Upper lobe of left lung (tissue), 6 donors: ENCODE measurements around the gene CCR5. TPM values are rescaled to one million over a fixed set of nuclear protein-coding genes. Genes with fewer than 3 reads are reported as not detected.
A peak's percentile ranks its signal among the peaks of the same experiment; 100 is the strongest.
"Not testable (repeated sequence)": the region's sequence is repeated elsewhere in the genome, so short reads cannot be mapped to it uniquely, and the experiment has no call there.

ENCODE experiments used
- ATAC-seq, 2 donors: fragments of 200-7000 bp; cut with Tn5 transposase; one replicate each; pipeline ENCODE4 v1.9.1; 2022; ENCODE audit warnings: mild to moderate bottlenecking in 2 of 2, moderate library complexity in 2 of 2; ENCODE audit not compliant: low FRiP score in 2 of 2
- DNase-seq, 2 donors: peaks; one replicate each; pipeline ENCODE4 v3.0.0-alpha.2; 2019 to 2020
- H3K27ac ChIP-seq, 4 donors: fragments of 200-600 bp; sonication (generic); one replicate each; pipeline ENCODE4 v1.5.1; 2016 to 2019
- H3K27me3 ChIP-seq, 4 donors: fragments of 200-600 bp; sonication (generic); one replicate each; pipeline ENCODE4 v1.5.1; 2017 to 2019
- H3K36me3 ChIP-seq, 4 donors: fragments of 200-600 bp; sonication (generic); one replicate each; pipeline ENCODE4 v1.5.1; 2016 to 2019
- H3K4me1 ChIP-seq, 4 donors: fragments of 200-600 bp; sonication (generic); one replicate each; pipeline ENCODE4 v1.5.1; 2018 to 2019
- H3K4me3 ChIP-seq, 4 donors: fragments of 200-600 bp; sonication (generic); one replicate each; pipeline ENCODE4 v1.5.1; 2017 to 2019; ENCODE audit warnings: mild to moderate bottlenecking in 2 of 4, moderate library complexity in 1 of 4
- H3K9me3 ChIP-seq, 4 donors: fragments of 200-600 bp; sonication (generic); one replicate each; pipeline ENCODE4 v1.5.1; 2018 to 2019
- CTCF ChIP-seq, 6 experiments: fragments of 450-650 bp in 4 of 6; fragments of 200-600 bp in 2 of 6; sonication (generic) in 2 of 6; IDR thresholded peaks; one replicate each; pipeline ENCODE4 v1.5.1; 2016 to 2019; ENCODE audit warnings: antibody characterized with exemption in 6 of 6
- EP300 ChIP-seq, 4 donors: sonication (generic); formaldehyde crosslinking; IDR thresholded peaks; one replicate each; pipeline ENCODE4 v1.5.1; 2017; ENCODE audit warnings: antibody characterized with exemption in 4 of 4, control low read depth in 2 of 4
- POLR2A ChIP-seq, 4 donors: fragments of 450-650 bp; IDR thresholded peaks; one replicate each; pipeline ENCODE4 v1.5.1; 2016 to 2017; ENCODE audit warnings: antibody characterized with exemption in 4 of 4, mild to moderate bottlenecking in 2 of 4
- POLR2AphosphoS5 ChIP-seq, 2 donors: sonication (generic); formaldehyde crosslinking; IDR thresholded peaks; one replicate each; pipeline ENCODE4 v1.5.1; 2017; ENCODE audit warnings: antibody characterized with exemption in 2 of 2
- WGBS, 2 donors: methylation state at CpG; one replicate each; pipeline ENCODE4 v1.1.5; 2017 to 2018; 5-methylcytosine and 5-hydroxymethylcytosine counted together
- total RNA-seq, 6 donors: library from RNA; depleted of rRNA in 4 of 6; stranded (reverse); fragments of >200 nt in 4 of 6; gene quantifications; one replicate each; pipeline versions ENCODE4 v1.1.0 to v1.2.1, GENCODE V29; 2016 to 2021
- donor health status: DM: no; HTN: no; CAD: no; lungs with moderate emphysema.
- donor health status: DM: no; HTN: yes; CAD: no; lungs with severe emphysema.

CCR5 gene
- total RNA-seq, 6 donors from 2014 or later, result 0.33 to 8.6 (median 3.1) TPM

DNA sequence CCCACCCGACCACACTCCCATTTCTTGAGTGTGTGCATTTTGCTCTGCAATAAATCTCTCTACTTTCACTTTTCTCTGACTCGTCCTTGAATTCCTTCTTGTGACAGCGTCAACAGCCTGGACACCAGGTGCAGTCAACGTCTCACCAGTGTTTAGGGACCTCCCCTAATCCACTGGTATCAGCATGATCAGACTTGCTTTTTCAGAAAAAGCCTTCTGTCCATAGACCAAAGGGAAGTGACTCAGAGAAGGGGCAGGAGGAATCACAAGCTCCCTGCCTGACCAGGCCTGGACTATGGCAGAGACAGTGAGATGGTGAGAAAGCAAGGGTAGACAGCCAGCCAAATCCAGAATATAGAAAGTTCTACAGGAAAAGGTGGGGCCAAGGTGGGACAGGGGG is 15.5 kb downstream of the CCR5 start:
- Histone ChIP-seq H3K4me1 (peaks cover 27 to 34% (median 31%) of the 10 kb centered on the region in 4 donors), H3K4me3 (no peak overlapping the region), H3K27ac (peak overlapping the region in 3 of 4 donors; percentile 27 to 54 (median 32)), H3K27me3 (no peaks in the 10 kb centered on the region), H3K9me3 (no peaks in the 10 kb centered on the region), H3K36me3 (no peaks in the 10 kb centered on the region)
- ATAC-seq (peak; percentile 38 to 59), DNase-seq (peak in 1 of 2 donors; percentile 45)
- WGBS, 2 donors, result 9 to 30% methylated on average over 4 of the region's 4 CpGs
- TF ChIP-seq POLR2A (IDR thresholded peaks at IDR 0.05) (peak in 1 of 4 donors; percentile 38), EP300 (IDR thresholded peaks at IDR 0.05) (no peak)

DNA sequence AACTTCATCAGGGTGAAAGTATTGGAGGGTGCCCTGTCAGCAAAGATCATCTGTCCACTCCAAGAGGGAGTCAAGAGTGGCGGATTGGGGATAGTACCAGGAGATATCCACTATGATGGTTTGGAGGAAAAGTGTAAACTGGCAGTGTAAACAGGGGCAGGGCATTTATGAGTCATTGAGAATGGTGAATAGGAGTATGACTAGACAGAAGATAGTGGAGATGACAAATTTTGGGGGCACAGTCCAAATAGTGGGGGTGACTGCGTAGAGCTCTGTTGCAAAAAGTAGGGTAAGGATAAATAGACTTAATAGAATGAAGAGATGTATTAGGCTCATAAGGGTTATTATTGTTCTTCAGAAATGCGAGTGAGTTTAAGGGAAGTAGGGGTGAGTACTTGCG is 18.1 kb downstream of the CCR5 start:
- 84 to 90% methylated on average over 4 of the region's 4 CpGs for WGBS, 2 donors
- not testable (repeated sequence) for H3K27ac ChIP-seq, ATAC-seq, H3K4me3 ChIP-seq, H3K36me3 ChIP-seq, DNase-seq, H3K27me3 ChIP-seq, H3K9me3 ChIP-seq
- H3K4me1 ChIP-seq, result peaks cover 16 to 25% (median 21%) of the 10 kb centered on the region in 4 donors

DNA sequence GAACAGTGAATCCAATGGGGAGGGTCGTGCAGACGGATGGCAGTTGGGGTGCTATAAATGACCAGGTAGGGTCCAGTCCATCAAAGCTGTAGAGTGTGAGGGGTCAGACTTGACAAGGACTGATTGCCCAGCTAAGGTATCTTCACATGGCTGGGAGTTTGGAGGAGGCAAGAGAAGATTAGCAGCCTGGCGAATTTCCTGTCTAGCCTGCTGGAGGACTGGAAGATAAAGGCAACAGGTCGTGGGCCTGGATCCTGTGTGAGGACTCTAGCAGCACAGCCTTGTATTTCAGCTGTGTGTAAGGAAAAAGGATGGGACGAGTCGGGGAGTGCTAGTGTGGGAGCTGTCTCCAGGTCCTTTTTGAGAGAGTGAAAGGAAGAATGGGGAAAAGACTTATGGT is 18.6 kb downstream of the CCR5 start:
- 87 to 90% methylated on average over 6 of the region's 6 CpGs for WGBS, 2 donors
- Histone ChIP-seq H3K4me3 (no peak overlapping the region), H3K36me3 (no peaks in the 10 kb centered on the region), H3K27me3 (no peaks in the 10 kb centered on the region), H3K9me3 (no peaks in the 10 kb centered on the region), H3K4me1 (peaks cover 17 to 25% (median 21%) of the 10 kb centered on the region in 4 donors), H3K27ac (no peak overlapping the region)
- ATAC-seq (no peak), DNase-seq (no peak)
- TF ChIP-seq CTCF (IDR thresholded peaks at IDR 0.05), result no peak
- no peak for TF ChIP-seq POLR2A (IDR thresholded peaks at IDR 0.05)
- no peak for TF ChIP-seq EP300 (IDR thresholded peaks at IDR 0.05)
- TF ChIP-seq POLR2AphosphoS5 (IDR thresholded peaks at IDR 0.05), result no peak

GRCh38 chr3:46391526-46391925 is 20.8 kb downstream of the CCR5 start:
- H3K36me3 ChIP-seq, H3K27me3 ChIP-seq, H3K9me3 ChIP-seq, H3K27ac ChIP-seq, H3K4me3 ChIP-seq, DNase-seq, ATAC-seq: not testable (repeated sequence)
- WGBS, 2 donors, result 94% methylated on average over 5 of the region's 5 CpGs
- H3K4me1 ChIP-seq, result peaks cover 15 to 38% (median 30%) of the 10 kb centered on the region in 4 donors

GRCh38 chr3:46393011-46393410 is 22.3 kb downstream of the CCR5 start:
- 64 to 72% methylated on average over 2 of the region's 2 CpGs for WGBS, 2 donors
- DNase-seq (no peak), ATAC-seq (no peak)
- H3K27ac ChIP-seq, result no peak overlapping the region
- H3K4me1 ChIP-seq, result peaks cover 14 to 48% (median 40%) of the 10 kb centered on the region in 4 donors
- H3K4me3 ChIP-seq, result no peak overlapping the region
- no peak for TF ChIP-seq POLR2AphosphoS5 (IDR thresholded peaks at IDR 0.05)
- no peak for TF ChIP-seq EP300 (IDR thresholded peaks at IDR 0.05)
- TF ChIP-seq POLR2A (IDR thresholded peaks at IDR 0.05), result no peak
- no peak for TF ChIP-seq CTCF (IDR thresholded peaks at IDR 0.05)
- H3K27me3 ChIP-seq, result no peaks in the 10 kb centered on the region
- no peaks in the 10 kb centered on the region for H3K36me3 ChIP-seq
- H3K9me3 ChIP-seq, result no peaks in the 10 kb centered on the region

GRCh38 chr3:46393554-46394434 is 23.0 kb downstream of the CCR5 start:
- DNase-seq, result peak in 1 of 2 donors; percentile 86
- Histone ChIP-seq H3K9me3 (no peaks in the 10 kb centered on the region), H3K27me3 (no peaks in the 10 kb centered on the region), H3K4me1 (peaks cover 18 to 49% (median 42%) of the 10 kb centered on the region in 4 donors), H3K36me3 (no peaks in the 10 kb centered on the region), H3K4me3 (no peak overlapping the region), H3K27ac (peak overlapping the region in 1 of 4 donors; percentile 66)
- 68 to 73% methylated on average over 8 of the region's 8 CpGs for WGBS, 2 donors
- TF ChIP-seq POLR2A (IDR thresholded peaks at IDR 0.05) (no peak), POLR2AphosphoS5 (IDR thresholded peaks at IDR 0.05) (peak; percentile 65 to 69), EP300 (IDR thresholded peaks at IDR 0.05) (peak in 1 of 4 donors; percentile 86), CTCF (IDR thresholded peaks at IDR 0.05) (no peak)
- peak; percentile 60 to 82 for ATAC-seq
